HL-60 (cell line): ENCODE data around the gene HIPK4.

Experiments
- POLR2AphosphoS5 ChIP-seq: IDR thresholded peaks from 2 replicates; pipeline ENCODE4 v1.6.1; 2012; ENCODE audit warnings: low read depth
- TF ChIP-seq, protein P1 (sequence below): IDR thresholded peaks from one replicate; pipeline ENCODE4 v1.5.1; 2011; ENCODE audit warnings: low read length, control low read depth, inconsistent platforms; ENCODE audit not compliant: insufficient read depth

DNA sequence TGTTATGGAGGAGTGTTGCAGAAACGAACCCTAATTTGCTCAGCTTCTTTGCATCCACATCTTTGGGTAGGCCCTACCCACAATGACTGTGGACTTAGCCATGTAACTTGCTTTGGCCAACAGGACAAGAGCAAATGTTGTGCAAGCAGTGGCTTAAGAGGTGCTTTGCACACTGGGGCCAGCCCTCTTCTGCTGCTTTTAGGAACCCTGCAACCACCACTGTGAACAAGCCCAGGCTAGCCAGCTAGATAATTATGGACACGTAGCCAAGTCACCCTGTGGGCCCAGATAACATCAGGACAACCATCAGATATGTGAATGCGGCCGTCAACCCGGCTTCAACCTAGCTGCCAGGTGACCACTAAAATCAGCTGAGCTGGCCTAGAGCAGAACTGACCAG lies 58.9 kb downstream of the HIPK4 start:
- TF ChIP-seq, protein P1, sequence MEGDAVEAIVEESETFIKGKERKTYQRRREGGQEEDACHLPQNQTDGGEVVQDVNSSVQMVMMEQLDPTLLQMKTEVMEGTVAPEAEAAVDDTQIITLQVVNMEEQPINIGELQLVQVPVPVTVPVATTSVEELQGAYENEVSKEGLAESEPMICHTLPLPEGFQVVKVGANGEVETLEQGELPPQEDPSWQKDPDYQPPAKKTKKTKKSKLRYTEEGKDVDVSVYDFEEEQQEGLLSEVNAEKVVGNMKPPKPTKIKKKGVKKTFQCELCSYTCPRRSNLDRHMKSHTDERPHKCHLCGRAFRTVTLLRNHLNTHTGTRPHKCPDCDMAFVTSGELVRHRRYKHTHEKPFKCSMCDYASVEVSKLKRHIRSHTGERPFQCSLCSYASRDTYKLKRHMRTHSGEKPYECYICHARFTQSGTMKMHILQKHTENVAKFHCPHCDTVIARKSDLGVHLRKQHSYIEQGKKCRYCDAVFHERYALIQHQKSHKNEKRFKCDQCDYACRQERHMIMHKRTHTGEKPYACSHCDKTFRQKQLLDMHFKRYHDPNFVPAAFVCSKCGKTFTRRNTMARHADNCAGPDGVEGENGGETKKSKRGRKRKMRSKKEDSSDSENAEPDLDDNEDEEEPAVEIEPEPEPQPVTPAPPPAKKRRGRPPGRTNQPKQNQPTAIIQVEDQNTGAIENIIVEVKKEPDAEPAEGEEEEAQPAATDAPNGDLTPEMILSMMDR = no peak
- no peak for TF ChIP-seq POLR2AphosphoS5
